NCI-H82 treated with DMSO at 0.1 percent for 48 hours (cell line): Measurements from ENCODE around the gene SERTAD1.
"Not testable (repeated sequence)": the region's sequence is repeated elsewhere in the genome, so short reads cannot be mapped to it uniquely, and the experiment has no call there.

Source experiments
- DNase-seq: peaks from one replicate; lab custom pipeline; 2025; ENCODE audit not compliant: unreplicated experiment; lab: John Stamatoyannopoulos, UW

SERTAD1 gene, protein sequence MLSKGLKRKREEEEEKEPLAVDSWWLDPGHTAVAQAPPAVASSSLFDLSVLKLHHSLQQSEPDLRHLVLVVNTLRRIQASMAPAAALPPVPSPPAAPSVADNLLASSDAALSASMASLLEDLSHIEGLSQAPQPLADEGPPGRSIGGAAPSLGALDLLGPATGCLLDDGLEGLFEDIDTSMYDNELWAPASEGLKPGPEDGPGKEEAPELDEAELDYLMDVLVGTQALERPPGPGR

DNA sequence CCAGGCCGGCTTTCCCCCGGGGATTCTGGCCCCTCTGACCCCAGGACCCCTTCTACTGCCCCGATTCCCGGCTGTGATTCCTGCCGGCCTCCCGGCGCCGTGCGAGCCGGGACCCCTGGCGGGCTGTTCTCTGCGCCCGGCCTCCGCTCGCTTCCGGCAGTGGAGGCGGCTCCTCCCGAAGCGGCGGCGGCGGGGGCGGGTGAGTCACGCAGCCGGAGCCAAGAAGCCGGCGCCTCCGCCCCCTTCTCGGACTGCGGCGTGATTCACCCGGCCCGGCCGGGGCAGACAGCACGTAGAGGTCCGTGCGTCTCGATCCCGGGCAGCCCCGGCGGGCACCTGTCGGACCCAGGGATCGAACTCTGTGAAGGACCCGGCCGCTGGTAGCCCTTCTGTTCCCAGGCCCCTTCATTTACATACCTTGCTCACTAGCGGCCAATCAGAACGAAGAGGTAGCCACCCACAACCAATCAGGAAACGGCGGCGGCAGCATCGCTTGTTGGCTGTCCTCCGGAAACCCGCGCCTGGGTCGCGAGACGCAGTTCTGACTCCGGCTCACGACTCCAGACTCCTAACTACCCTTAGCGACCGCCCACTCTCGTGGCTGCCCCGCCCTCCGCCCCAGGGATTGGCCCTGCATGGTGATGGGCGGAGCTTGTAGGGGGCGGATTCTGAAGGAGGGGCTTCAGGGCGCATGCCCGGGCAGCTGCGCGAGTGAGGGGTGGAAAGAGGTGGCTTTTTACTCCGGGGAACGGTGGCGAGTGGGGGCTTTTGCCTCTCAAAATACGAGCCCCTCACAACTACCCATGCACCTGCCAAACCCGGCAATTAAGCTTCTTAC lies at the start of gene SERTAD1:
Gene SERTAD1 (minus strand): TSS at position 543 of the 838 bp plus-strand sequence. CDS start 2,446 bp downstream, outside the sequence.
- DNase-seq: peak; percentile 99

- DNase-seq: no peak
These were observed 48.9 kb upstream of the SERTAD1 start for GRCh38 chr19:40474737-40475136.

DNA sequence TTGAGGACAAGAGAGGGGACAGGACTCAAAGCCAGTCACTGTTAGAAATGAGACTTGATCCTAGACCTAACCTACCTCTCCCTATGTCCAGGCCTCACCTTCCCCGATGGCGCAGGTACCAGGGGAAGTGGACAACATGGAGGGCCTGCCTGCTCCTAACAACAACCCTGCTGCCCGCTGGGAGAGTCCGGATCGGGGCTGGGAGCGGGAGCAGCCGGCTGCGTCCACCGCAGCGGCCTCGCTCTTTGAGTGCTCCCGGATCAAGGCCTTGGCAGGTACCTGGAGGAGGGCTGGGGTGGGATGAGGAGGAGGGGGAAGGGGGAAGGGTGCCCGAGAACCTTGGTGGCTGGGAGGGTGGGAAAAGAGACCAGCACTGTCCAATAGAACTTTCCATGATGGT lies 46.7 kb upstream of the SERTAD1 start:
- no peak for DNase-seq

- DNase-seq: no peak
These were observed 45.3 kb upstream of the SERTAD1 start for GRCh38 chr19:40471111-40471510.

- no peak for DNase-seq
These were observed 43.2 kb upstream of the SERTAD1 start for GRCh38 chr19:40469011-40469410.

- no peak for DNase-seq
These were observed 41.4 kb upstream of the SERTAD1 start, which contains the start of gene SPTBN4 for GRCh38 chr19:40466985-40467734. SPTBN4 (plus strand) TSS chr19:40467001; CDS start chr19:40472622, 5,621 bp downstream.

GRCh38 chr19:40466219-40466984 lies 40.6 kb upstream of the SERTAD1 start:
- DNase-seq: no peak

- DNase-seq: peak; percentile 98
These were observed 39.9 kb upstream of the SERTAD1 start, which contains the start of gene BLVRB for GRCh38 chr19:40465557-40466218. BLVRB (minus strand) TSS chr19:40465745; CDS start chr19:40465688, 57 bp downstream.

DNA sequence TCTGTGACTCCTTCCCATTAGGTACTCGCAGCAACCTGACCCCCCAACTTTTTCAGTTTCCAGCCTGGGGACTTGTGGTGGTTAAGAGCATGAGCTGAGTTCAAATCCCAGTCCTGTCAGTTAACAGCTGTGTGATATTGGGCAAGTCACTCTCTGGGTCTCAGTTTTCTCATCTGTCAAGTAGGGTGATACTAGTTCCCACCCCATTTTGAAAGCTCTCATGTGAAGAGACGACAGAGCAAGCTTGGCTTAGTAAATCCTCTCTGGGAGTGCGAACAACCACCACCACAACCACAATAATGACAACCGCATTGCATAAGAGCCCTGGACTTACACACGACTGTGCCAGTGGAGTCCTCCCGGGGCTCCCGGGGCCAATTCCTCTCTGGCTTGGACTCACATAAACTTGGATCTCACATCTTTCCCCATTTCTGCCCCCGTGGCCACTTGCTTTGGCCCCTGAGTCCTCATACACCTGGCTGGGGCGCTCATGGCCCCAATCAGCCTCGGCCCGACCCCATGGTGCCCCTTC lies 39.3 kb upstream of the SERTAD1 start:
- DNase-seq: no peak

GRCh38 chr19:40464059-40465024 lies 38.5 kb upstream of the SERTAD1 start:
- DNase-seq: peak; percentile 66

GRCh38 chr19:40463587-40464037 lies 37.8 kb upstream of the SERTAD1 start:
- DNase-seq: not testable (repeated sequence)

GRCh38 chr19:40461669-40462221 lies 36.0 kb upstream of the SERTAD1 start:
- DNase-seq: no peak

- no peak for DNase-seq
These were observed 34.4 kb upstream of the SERTAD1 start for GRCh38 chr19:40460185-40460584.

DNA sequence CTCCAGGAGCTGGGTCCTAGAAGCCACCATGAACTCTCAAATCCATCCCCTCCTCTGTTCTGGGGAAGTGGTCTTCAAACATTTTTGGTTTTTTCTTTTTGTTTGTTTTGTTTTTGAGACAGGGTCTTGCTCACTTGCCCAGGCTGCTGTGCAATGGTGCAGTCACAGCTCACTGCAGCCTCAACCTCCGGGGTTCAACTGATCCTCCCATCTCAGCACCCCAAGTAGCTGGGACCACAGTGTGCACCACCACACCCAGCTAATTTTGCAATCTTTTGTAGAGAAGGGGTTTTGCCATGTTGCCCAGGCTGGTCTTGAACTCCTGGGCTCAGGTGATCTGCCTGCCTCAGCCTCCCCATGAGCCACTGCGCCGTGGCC lies 32.8 kb upstream of the SERTAD1 start:
- no peak for DNase-seq

GRCh38 chr19:40457953-40458596 lies 32.3 kb upstream of the SERTAD1 start:
- no peak for DNase-seq

- DNase-seq: no peak
These were observed 31.3 kb upstream of the SERTAD1 start for GRCh38 chr19:40457048-40457447.

GRCh38 chr19:40453943-40454342 lies 28.2 kb upstream of the SERTAD1 start:
- DNase-seq: not testable (repeated sequence)
